SW480 (cell line): ENCODE measurements around the gene UBE2S.
"Not testable (repeated sequence)": the region's sequence is repeated elsewhere in the genome, so short reads cannot be mapped to it uniquely, and the experiment has no call there.

ENCODE experiments used
- DNase-seq: peaks from one replicate; pipeline ENCODE4 v3.0.0-alpha.2; 2016; ENCODE audit warnings: low spot score

UBE2S gene

DNA sequence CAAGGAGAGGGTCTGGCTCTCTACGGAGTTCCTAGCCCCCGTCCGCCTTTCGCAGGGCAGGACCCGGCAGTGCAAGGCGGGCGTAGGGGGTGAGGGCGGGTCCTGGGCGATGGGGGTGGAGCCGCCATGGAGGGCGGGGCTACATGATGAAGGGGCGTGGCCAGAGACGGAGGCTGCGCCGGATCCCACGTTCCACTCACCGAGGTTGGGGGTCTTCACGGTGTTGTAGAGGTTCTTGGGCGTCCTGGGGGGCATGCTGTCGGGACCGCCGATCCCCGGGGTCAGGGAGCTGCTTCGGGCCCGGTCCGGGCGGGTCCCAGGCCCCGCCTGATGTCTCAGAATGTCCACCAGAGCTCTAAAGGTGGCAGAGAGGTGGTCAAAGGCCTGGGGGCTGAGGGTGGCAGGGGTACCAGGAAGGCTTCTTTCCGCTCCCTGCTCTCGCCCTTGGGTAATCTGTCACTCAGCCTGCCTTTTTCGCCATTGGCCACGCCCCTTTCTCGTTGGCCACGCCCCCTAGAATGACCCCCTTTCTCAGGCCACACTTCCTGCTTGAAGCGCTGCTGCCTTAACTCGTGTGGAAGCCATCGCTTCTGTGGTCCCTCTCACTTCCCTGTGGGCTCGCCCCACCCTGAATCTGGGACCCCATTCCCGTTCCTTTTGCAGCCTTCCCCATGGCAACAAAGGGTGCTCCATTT is 33.0 kb upstream of the UBE2S start:
- DNase-seq, result no peak

DNA sequence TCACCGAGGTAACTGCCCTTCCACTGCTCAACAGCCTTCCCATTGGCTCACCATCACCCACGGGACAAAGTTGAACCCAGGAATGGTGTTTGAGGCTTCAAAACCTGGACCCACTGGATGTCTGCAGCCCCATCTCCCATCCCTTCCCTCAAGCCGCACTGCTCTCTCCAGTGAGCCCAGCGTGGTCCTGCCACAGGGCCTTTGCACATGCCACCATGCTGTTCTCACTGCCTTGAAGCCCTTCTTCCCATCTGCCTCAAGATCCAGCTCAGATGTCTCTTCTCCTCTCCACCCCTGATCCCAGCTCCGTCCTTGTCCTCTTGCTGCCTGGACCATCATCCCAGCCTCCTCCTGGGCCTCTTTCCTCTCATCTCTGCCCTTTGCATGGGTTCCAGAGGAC is 31.5 kb upstream of the UBE2S start:
- no peak for DNase-seq

DNA sequence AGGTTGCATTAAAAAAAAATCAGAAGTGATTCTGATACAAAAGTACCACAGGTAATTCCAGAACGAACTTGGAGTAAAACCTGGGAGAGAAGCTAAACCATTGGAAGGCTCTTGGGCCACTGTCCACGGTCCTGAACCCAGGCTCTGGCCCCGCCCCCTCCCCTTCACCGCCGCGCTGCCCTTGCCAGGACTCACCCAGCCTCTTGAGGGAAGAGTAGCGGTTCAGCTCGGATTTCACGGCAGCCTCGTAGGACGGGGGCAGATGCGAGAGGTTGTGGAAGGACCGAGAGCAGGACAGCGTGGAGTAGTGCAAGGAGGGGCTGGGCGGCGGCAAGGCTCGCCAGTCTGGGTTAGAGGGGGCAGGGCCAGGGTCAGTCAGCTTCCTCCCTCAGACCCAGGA is 29.8 kb upstream of the UBE2S start:
- DNase-seq, result peak; percentile 82

DNA sequence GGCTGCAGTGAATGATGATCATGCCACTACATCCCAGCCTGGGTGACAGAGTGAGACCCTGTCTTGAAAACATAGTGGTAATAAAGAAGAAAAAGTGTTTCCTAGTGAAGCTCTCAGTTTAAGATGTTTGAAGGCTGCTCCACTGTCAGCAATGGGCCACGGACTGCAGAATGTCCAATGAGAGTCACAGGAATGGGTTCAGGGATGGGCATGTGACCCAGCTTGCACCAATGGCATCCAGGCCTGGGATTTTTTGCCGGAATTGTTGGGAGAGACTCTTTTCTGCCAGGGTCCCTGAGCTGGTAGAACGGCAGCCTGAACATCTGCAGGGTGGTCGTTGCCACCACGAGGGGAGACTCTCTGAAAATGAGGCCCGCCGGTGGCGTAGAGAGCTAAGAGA is 29.3 kb upstream of the UBE2S start:
- DNase-seq, result no peak

DNA sequence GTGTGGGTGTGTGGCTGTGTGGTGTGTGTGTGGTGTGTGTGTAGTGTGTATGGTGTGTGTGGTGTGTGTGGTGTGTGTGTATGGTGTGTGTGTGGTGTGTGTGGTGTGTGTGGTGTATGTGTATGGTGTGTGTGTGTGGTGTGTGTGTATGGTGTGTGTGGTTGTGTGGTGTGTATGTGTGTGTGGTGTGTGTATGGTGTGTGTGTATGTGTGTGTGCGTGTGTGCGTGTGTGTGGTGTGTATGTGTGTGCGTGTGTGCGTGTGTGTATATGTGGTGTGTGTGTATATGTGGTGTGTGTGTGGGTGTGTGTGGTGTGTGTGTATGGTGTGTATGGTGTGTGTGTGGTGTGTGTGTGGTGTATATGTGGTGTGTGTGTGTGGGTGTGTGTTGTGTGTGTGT is 27.4 kb upstream of the UBE2S start:
- no peak for DNase-seq

DNA sequence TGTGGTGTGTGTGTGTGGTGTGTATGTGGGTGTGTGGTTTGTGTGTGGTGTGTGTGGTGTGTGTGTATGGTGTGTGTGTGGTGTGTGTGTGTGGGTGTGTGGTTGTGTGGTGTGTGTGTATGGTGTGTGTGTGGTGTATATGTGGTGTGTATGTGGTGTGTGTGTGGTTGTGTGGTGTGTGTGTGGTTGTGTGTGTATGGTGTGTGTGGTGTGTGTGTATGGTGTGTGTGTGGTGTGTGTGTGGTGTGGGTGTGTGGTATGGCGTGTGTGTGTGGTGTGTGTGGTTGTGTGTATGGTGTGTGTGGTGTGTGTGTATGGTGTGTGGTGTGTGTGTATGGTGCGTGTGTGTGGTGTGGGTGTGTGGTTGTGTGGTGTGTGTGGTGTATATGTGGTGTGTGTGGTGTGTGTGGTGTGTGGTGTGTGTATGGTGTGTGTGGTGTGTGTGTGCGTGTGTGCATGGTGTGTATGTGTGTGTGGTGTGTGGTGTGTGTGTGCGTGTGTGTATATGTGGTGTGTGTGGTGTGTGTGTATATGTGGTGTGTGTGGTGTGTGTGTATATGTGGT is 26.9 kb upstream of the UBE2S start:
- no peak for DNase-seq

DNA sequence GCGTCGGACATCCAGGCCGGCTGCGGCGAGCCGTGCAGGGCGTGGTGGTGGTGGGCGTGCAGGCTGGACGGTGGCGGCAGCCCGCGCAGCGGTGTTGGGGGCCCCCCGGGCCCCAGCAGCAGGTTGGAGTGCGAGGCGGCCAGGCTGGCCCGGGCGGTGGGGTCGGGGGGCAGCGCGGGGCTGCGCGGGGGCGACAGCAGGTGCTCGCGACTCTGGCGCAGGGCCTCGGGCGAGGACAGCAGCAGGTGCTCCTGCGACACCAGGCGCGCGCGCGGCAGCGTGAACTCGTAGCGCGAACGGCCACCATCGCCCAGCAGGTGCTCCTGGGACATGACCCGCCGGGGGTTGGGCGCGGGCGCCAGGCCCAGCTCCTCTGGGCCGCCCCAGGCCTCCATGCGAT is 25.7 kb upstream of the UBE2S start:
- DNase-seq, result no peak

DNA sequence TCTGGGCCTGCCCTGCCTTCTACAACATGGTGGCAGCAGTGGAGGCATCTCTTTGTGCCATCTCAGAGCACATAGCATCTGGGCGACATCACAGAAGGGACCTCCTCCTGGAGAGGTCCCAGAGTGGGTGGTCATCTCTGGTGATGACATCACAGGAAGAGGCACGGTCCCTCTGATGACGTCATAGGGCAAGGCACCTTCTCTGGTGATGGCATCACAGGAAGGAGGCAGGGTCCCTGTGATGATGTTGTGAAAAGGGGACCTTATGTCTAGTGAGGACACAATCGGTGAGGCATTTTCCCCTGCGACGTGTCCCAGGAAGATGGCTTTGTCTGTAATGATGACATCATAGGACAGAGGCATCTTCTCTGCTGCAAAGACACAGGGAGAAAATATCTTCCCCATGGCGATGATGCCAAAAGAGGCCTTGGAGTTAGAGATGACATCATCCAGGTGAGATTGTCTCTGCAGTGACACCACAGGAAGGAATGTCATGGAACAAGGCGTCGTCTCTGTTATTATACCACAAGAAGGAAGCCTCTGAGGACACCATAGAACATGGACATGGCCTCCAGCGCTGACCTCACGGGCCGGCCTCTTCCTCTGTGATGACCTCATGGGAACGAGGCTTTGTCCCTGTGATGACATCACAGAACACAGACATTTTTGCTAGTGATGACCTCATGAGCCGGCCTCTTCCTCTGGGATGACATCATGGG is 24.8 kb upstream of the UBE2S start:
- peak; percentile 54 for DNase-seq

DNA sequence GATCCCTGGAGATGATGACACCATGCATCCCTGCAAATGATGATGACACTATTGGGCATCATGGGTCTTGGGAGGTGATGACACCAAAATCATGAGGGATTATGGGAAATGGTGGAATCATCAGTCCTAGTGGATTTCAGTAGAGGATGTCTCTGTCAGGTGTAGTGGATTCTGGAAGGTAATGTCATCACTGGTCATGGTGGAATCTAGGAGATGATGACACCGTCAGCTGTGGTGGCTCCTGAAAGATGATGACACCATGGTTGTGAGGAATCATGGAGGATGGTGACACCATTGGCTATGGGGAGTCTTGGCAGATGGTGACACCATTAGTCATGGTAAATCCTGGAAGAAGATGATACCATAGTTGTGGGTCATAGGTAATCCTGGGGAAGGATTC is 23.6 kb upstream of the UBE2S start:
- DNase-seq, result no peak

DNA sequence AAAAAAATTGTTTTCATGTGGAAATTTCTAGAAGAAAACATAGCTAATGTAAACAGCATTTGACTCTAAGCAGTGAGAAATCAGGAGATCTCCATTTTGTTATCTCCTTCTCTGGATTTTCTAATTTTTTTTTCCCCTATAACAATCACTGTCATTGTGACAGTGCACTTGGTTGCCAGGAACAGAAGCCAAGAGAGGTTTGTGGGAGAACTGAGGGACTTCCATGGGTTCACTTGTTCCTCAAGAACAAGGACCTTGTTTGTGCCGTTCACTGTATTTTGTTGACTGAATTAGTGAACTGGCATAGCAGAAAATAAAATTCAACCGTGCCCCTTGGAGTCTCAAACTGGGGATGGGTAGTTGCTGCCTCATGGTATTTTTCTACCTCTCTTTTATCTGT is 18.5 kb upstream of the UBE2S start:
- DNase-seq, result no peak

DNA sequence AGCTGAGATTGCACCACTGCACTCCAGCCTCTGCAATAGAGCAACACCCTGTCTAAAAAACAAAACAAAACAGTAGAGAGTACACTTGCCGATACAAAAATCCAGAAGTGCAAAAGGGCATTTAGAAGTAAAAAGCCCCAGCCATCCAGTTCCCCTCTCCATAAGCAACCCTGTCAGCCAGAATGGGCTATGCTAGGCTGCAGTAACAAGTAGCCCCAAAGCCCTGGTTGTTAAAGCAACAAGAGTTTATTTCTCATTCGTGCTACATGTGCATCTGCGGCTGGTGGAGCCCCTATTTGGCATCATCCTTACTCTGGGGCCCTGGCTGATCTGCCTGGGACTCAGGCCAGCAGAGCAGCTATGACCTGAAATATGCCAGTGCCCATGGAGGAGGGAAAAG is 16.9 kb upstream of the UBE2S start:
- DNase-seq, result no peak

DNA sequence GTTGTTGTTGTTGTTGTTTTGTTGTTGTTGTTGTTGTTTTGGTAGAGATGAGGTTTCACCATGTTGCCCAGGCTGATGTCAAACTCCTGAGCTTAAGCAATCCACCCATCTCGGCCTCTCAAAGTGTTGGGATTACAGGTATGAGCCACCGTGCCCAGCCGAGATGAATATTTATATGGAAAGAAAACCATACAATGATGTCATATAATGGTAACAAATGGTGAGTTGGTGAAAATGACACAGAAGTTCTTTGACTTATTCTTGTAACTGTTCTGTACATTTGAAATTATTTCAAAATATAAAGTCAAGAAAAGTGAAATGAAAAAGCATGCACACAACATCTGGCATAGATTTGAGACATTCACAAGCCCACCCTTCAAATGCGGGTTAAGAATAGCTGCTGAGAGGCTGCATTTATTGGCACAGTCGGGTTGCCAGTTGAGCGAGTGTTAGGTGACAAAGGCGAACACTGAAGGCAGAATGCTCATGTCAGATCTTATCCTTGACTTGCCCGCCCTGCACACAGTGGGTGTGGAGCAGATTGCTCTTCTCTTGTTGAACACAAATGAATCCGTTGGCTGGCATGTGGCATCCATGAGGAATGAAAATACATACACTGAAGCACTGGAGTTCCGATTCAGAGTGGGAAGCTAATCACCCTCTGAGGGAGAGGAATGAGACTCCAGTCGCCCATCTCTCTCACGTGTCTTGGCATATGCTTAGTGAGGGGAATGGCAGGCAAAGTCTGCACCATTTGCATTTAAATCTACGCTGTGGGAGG is 15.8 kb upstream of the UBE2S start:
- DNase-seq, result no peak

DNA sequence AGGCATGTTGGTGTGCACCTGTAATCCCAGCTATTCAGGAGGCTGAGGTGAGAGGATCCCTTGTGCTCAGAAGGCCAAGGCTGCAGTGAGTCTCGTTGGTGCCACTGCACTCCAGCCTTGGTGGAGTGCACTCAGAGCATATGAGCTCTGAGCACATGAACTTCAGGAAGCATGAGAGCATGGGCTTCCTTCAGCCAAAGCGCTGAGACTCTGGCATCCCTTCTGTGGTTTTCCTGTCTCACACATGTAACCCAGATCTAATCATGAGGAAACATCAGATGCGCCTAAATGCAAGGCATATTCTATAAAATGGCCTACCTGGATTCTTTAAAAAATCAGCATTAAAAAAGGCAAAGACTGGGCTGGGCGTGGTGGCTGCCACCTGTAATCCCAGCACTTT is 13.7 kb upstream of the UBE2S start:
- not testable (repeated sequence) for DNase-seq

DNA sequence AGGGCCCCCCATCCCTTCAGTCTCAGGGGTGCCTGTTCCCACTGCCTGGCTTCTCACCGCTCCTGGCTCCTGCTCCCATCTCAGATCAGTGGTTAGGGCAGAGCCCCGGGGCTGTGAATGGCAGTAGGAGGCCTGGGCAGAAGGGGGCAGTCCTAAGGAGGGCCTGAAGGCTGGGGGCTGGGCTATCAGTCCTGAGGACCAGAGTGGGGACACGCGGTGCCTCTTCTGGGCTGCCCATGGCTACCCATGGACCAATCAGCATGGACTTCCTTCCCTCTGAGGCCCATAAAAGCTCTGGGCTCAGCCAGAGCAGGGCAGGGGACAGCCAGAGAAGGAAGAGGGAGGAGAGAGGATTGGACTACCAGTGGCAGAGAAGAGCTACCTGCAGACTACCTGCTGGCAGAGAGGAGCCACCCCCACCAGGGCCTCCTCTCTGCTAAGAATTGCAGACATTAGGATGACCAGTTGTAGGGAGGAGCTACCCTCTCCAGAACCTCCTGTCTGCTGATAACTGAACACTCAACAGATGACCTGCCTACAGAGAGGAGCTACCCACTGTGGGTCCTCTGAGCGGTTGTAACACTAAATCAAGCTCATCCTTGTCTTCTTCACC is 12.1 kb upstream of the UBE2S start:
- DNase-seq, result no peak

DNA sequence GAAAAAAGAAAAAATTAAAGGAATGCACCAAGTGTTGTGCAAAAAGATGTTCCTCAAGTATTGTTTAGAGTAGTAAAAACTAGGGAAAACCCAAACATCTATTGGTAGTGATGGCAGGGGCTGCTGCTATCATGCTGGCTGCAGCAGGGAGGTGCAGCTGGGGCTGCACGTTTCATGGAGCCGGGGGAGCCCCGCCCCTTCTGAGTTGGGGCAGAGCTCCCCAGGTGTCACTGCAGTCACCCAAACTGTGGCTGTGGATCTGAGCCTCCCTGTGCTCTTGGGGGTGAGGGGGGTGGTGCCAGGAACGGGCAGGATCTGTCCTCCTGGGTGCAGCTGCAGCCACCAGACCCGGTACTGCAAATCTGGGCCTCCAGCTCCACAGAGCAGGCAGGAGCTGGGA is 11.5 kb upstream of the UBE2S start:
- DNase-seq, result no peak

DNA sequence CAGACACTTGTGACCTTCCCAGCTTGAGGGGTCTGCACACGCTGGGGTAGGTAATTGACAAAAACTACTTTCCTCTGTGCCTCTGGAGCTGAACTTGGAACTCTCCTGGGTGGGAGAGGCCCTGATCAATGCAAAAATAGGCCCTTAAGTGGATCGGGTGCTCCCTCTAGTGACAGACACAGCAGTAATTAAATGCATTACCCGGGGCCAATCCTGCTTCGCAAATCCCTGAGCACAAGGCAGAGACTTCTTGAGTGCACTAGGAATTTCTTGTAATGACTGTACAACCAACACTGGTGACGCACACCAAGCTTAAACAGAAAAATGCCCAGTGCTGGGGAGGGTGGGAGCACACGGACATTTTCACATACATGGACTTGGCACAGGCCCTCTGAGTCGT is 10.6 kb upstream of the UBE2S start:
- peak; percentile 79 for DNase-seq

DNA sequence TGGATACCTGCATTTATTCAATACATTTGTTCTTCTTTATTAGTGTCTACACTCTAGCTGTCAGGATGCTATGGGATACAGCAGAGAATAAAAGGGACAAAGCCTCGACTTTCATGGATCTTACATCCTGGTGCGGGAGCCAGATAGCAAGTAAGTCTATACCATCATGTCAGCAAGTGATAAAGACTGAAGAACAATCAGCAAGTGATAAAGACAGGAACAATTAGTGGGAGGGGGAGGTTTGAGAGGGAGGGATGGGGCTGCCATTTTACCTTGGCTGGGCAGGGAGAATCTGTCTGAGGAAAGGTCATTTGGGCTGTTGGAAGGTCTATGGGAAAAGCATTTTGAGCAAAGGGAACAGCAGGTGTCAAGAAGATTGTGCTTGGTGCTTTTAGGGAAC is 2.6 kb upstream of the UBE2S start:
- no peak for DNase-seq

DNA sequence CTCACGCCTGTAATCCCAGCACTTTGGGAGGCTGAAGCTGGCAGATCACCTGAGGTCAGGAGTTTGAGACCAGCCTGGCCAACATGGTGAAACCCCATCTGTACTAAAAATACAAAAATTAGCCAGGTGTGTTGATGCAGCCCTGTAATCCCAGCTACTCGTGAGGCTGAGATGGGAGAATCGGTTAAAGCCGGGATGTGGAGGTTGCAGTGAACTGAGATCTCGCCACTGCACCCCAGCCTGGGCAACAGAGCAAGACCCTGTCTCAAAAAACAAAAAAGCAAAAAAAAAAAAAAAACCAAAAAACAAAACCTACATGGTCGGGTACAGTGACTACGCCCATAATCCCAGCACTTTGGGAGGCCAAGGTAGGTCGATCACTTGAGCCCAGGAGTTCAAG is 1.6 kb upstream of the UBE2S start:
- not testable (repeated sequence) for DNase-seq

DNA sequence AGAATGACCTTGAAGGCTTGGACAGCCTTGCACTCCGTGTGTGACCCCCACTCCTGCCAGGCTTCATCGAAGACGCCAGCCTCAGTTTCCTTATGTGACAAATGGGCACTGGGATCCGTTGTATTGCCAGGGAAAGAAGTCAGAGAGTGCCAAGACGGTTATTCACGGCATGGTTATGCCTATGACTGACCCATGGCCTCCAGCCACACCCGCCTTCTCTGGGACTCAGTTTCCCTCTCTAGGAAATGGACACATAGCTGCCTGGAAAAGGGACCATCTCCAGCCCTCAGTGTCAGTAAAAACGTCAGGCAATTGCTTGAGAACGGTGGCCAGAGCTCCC is 915 bp upstream of the UBE2S start:
- DNase-seq, result no peak

DNA sequence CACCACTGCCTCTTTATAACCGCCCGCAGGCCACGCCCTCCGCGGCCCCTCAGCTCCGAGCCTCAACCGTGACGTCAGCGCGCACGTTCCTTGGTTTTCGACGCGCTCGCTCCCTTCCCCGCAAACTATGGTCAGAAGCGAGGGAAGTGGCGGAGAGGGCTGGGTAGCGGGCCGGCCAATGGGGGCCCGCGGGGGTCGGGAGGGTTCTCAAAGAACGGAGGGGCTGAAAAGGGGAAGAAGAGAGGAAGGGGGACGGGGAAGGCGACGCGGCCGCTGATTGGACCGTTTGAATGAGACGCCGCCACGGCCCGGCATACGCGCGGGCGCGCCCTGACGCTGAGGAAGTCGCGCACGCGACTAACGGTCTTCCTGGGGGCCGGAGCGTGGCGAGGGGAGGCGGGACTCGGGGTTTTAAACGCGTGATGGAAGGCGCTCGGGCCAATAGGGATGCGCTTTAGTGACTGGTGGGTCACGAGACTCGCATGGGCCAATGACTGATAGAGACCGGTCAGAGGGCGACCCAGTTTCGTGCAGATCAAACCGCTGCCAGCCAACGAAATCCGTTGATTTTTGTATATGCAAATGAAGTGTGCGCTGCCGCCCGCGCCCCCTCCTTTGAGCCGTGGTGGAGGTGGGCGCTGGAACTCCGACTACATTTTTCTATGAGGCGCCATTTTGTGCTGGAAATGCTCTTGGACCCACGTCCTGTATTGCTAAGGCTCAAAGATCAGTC is 378 bp upstream of the UBE2S start:
- peak; percentile 100 for DNase-seq

DNA sequence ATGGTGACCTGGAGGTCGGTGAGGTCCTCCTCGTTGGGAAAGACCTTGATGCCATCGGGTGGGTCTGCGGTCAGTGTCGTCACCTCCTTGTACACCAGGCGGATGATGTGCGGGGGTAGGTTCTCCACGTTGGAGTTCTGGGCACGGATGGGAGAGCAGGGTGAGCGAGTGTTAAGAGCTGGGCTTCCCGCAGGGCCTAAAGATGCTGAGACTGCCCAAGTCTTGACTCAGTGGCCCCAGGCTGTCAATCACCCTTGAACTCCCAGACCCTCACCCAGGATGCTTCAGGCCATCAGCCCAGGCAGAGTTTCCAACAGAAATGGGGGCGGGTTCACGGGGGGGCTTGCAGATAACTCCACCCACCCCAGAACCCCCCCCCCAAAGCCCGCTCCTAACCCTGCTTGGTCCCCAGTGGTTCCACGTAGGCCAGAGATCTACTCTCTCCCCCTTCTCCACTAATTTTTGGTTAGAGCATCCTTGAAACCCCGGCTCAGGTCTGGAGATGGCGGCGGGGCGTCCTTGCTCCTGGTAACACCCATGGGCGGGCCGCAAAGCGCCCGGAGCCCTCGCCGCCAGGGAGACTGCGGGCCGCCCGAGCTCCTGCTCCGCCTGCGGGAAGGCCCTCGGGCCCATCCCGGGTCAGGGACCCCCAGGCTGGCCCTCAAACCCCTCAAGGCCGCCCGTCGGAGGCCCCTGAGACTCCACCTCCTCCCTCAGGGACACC is 600 bp downstream of the UBE2S start:
- DNase-seq, result no peak
